HEK293T (cell line): ENCODE measurements around the gene PROM2.

Experiments
- BHLHE40 ChIP-seq: fragments of 450-650 bp; IDR thresholded peaks from 2 replicates; pipeline ENCODE4 v1.6.1; 2016; ENCODE audit warnings: mild to moderate bottlenecking, moderate library complexity, borderline replicate concordance
- FOXA1 ChIP-seq: fragments of 450-650 bp; IDR thresholded peaks from 2 replicates; pipeline ENCODE4 v1.6.1; 2016; ENCODE audit warnings: mild to moderate bottlenecking
- FOXK2 ChIP-seq: fragments of 450-650 bp; IDR thresholded peaks from 2 replicates; pipeline ENCODE4 v1.6.1; 2016; ENCODE audit warnings: mild to moderate bottlenecking
- FOXM1 ChIP-seq: fragments of 450-650 bp; IDR thresholded peaks from 2 replicates; pipeline ENCODE4 v1.6.1; 2017; ENCODE audit warnings: mild to moderate bottlenecking, borderline replicate concordance
- HDGF ChIP-seq: fragments of 450-650 bp; IDR thresholded peaks from 2 replicates; pipeline ENCODE4 v1.6.1; 2017; ENCODE audit warnings: antibody characterized with exemption, borderline replicate concordance
- SP1 ChIP-seq: fragments of 450-650 bp; IDR thresholded peaks from 2 replicates; pipeline ENCODE4 v1.6.1; 2017
- TARDBP ChIP-seq: fragments of 450-650 bp; IDR thresholded peaks from 2 replicates; pipeline ENCODE4 v1.6.1; 2016
- ZNF384 ChIP-seq: fragments of 450-650 bp; IDR thresholded peaks from 2 replicates; pipeline ENCODE4 v1.6.1; 2016
- TF ChIP-seq, protein P1 (sequence below): fragments of 450-650 bp; IDR thresholded peaks from 2 replicates; pipeline ENCODE4 v1.6.1; 2016

DNA sequence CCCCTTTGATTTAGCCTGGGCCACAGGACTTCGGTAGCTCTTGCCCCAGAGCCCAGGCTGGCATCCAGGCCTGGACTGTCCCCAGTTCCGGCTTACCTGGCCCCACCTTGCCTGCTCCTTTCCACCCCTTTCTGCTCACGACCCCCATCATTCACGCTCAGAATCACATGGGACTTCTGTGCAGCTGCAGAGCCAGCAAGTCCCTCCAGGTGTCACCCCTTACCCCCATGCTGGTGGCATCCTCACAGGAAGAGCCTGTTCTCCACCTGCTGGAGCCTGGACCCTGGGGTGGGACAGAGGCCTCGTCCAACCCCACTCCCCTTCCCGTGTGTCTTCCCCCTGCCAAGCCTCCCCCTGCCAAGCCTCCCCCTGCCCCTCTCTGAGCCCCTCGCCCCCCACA lies 15.0 kb downstream of the PROM2 start:
- TF ChIP-seq FOXK2 (no peak), ZNF384 (no peak), BHLHE40 (no peak), FOXA1 (no peak), SP1 (no peak), FOXM1 (no peak), TARDBP (no peak), HDGF (no peak)
- TF ChIP-seq, protein P1, sequence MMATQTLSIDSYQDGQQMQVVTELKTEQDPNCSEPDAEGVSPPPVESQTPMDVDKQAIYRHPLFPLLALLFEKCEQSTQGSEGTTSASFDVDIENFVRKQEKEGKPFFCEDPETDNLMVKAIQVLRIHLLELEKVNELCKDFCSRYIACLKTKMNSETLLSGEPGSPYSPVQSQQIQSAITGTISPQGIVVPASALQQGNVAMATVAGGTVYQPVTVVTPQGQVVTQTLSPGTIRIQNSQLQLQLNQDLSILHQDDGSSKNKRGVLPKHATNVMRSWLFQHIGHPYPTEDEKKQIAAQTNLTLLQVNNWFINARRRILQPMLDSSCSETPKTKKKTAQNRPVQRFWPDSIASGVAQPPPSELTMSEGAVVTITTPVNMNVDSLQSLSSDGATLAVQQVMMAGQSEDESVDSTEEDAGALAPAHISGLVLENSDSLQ, result no peak
